ENCODE measurements around the gene RPL7L1. TPM values are rescaled to one million over a fixed set of nuclear protein-coding genes. Genes with fewer than 3 reads are reported as not detected.

Gene RPL7L1
- total and polyA plus RNA-seq, 2 of the 13 experiments (the other 11 are each of a cell fraction or from before 2014, with no cell fraction given) = 51.6 to 179 TPM

- no peak for TF ChIP-seq REST (IDR thresholded peaks at IDR 0.05; ENCODE audit: borderline replicate concordance in 1 of 2, low read depth in 1 of 2, low read length in 2 of 2)
- TF ChIP-seq TBP (CRISPR knock-in tag; IDR thresholded peaks at IDR 0.05) = no peak
- TF ChIP-seq DPF2 (CRISPR knock-in tag; IDR thresholded peaks at IDR 0.05; ENCODE audit: borderline replicate concordance, low read depth) = no peak
- TF ChIP-seq, protein P1, sequence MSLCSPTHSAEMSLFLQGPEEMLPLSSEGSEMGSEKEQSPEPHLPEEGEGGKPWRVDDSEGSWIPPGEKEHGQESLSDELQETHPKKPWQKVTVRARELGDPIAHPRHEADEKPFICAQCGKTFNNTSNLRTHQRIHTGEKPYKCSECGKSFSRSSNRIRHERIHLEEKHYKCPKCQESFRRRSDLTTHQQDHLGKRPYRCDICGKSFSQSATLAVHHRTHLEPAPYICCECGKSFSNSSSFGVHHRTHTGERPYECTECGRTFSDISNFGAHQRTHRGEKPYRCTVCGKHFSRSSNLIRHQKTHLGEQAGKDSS (CRISPR knock-in tag; IDR thresholded peaks at IDR 0.05; ENCODE audit: borderline replicate concordance, low read depth) = no peak
- no peak for TF ChIP-seq ATF7-NPFF (CRISPR knock-in tag; IDR thresholded peaks at IDR 0.05; ENCODE audit: low read depth)
- TF ChIP-seq, protein P2, sequence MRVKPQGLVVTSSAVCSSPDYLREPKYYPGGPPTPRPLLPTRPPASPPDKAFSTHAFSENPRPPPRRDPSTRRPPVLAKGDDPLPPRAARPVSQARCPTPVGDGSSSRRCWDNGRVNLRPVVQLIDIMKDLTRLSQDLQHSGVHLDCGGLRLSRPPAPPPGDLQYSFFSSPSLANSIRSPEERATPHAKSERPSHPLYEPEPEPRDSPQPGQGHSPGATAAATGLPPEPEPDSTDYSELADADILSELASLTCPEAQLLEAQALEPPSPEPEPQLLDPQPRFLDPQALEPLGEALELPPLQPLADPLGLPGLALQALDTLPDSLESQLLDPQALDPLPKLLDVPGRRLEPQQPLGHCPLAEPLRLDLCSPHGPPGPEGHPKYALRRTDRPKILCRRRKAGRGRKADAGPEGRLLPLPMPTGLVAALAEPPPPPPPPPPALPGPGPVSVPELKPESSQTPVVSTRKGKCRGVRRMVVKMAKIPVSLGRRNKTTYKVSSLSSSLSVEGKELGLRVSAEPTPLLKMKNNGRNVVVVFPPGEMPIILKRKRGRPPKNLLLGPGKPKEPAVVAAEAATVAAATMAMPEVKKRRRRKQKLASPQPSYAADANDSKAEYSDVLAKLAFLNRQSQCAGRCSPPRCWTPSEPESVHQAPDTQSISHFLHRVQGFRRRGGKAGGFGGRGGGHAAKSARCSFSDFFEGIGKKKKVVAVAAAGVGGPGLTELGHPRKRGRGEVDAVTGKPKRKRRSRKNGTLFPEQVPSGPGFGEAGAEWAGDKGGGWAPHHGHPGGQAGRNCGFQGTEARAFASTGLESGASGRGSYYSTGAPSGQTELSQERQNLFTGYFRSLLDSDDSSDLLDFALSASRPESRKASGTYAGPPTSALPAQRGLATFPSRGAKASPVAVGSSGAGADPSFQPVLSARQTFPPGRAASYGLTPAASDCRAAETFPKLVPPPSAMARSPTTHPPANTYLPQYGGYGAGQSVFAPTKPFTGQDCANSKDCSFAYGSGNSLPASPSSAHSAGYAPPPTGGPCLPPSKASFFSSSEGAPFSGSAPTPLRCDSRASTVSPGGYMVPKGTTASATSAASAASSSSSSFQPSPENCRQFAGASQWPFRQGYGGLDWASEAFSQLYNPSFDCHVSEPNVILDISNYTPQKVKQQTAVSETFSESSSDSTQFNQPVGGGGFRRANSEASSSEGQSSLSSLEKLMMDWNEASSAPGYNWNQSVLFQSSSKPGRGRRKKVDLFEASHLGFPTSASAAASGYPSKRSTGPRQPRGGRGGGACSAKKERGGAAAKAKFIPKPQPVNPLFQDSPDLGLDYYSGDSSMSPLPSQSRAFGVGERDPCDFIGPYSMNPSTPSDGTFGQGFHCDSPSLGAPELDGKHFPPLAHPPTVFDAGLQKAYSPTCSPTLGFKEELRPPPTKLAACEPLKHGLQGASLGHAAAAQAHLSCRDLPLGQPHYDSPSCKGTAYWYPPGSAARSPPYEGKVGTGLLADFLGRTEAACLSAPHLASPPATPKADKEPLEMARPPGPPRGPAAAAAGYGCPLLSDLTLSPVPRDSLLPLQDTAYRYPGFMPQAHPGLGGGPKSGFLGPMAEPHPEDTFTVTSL (CRISPR knock-in tag; IDR thresholded peaks at IDR 0.05; ENCODE audit: borderline replicate concordance) = 0 out of 2 replicates have a peak, but pooled peaks have one; percentile 37
- TF ChIP-seq, protein P3, sequence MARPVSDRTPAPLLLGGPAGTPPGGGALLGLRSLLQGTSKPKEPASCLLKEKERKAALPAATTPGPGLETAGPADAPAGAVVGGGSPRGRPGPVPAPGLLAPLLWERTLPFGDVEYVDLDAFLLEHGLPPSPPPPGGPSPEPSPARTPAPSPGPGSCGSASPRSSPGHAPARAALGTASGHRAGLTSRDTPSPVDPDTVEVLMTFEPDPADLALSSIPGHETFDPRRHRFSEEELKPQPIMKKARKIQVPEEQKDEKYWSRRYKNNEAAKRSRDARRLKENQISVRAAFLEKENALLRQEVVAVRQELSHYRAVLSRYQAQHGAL (CRISPR knock-in tag; IDR thresholded peaks at IDR 0.05; ENCODE audit: not compliant biosample characterization) = no peak
- TF ChIP-seq, protein P4, sequence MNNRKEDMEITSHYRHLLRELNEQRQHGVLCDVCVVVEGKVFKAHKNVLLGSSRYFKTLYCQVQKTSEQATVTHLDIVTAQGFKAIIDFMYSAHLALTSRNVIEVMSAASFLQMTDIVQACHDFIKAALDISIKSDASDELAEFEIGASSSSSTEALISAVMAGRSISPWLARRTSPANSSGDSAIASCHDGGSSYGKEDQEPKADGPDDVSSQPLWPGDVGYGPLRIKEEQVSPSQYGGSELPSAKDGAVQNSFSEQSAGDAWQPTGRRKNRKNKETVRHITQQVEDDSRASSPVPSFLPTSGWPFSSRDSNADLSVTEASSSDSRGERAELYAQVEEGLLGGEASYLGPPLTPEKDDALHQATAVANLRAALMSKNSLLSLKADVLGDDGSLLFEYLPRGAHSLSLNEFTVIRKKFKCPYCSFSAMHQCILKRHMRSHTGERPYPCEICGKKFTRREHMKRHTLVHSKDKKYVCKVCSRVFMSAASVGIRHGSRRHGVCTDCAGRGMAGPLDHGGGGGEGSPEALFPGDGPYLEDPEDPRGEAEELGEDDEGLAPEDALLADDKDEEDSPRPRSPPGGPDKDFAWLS (CRISPR knock-in tag; IDR thresholded peaks at IDR 0.05; ENCODE audit: borderline replicate concordance) = no peak
- TF ChIP-seq NRL (CRISPR knock-in tag; IDR thresholded peaks at IDR 0.05; ENCODE audit: borderline replicate concordance) = no peak
- TF ChIP-seq ZNF775 (CRISPR knock-in tag; IDR thresholded peaks at IDR 0.05; ENCODE audit: borderline replicate concordance) = no peak
- TF ChIP-seq SMAD9 (CRISPR knock-in tag; IDR thresholded peaks at IDR 0.05) = no peak
- no peak for TF ChIP-seq ATF4 (CRISPR knock-in tag; IDR thresholded peaks at IDR 0.05)
- peak; percentile 93 for TF ChIP-seq FOSL2 (CRISPR knock-in tag; IDR thresholded peaks at IDR 0.05)
- TF ChIP-seq XRCC5 (optimal IDR thresholded peaks at IDR 0.05; ENCODE audit: low read length) = no peak
- no peak for TF ChIP-seq ZNF556 (CRISPR knock-in tag; IDR thresholded peaks at IDR 0.05; ENCODE audit: borderline replicate concordance)
Measured at GRCh38 chr6:42877695-42878094, 1.7 kb upstream of the RPL7L1 start (continued).
